GM19468 (cell line): ENCODE results near the gene SHTN1.

Experiments
- ATAC-seq: cut with Tn5 transposase; IDR thresholded peaks from one replicate; pipeline ENCODE4 v1.9.1; 2021; ENCODE audit warnings: mild to moderate bottlenecking, moderate library complexity, moderate number of reproducible peaks; ENCODE audit not compliant: unreplicated experiment; ENCODE audit errors: extremely low read depth

The SHTN1 gene

DNA sequence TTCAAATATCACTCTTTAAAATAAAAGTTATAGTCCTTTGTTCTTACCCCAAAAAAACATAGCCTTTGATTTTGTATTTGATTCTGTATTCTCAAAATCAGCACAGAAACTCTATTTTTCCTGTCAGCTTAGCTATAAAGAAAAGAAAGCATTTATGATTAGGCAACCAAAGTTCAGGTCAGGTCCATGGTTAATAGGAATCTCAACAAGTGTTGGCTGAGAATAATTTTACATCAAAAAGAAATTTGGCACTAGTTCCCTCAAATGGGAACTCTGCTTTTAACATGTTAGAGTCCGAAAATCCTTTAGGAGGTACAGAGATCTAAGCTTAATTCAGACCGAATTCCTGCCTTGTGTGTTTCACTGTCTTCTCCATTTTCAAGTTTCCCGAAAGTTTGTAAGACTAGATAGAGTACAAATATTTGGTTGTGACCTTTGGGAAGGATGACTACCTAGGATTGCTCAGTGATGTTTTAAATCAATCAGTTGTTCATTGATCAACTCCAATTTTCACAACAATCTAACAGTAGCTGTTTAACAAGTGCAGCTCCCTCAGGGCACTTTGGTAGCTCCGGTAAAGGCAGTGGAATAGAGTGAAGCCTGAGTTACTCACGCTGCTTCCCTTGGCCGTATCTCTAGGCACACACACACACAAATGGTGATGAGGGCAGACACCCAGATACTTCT lies 164.5 kb downstream of the SHTN1 start:
- ATAC-seq = no peak

DNA sequence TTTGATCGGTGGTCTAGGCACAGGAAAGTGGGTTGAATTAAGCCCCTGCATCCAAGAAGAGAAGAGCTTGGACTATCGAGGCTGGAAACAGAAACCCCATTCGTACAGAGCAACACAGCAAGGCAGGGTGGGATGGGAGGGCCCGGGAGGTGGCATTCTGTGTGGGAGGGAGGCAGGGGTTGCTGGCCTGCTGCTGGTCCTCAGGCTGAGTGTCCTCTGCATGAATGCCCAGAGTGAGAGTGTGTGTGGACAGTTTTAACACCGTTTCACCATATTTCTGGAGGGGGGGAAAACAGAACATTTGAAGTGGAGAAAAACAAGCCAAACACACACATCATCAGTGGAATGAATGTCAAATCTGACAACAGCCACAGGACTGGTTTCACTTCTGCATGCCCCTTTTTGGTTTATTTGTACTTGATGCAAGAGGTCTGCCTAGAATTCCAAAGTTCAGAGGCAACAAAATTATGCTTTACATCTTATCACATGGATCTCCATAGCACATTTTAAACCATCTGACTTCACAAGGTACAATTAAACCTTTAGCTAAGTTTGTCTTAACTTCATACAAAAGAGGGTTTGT lies 166.8 kb downstream of the SHTN1 start:
- ATAC-seq = no peak

DNA sequence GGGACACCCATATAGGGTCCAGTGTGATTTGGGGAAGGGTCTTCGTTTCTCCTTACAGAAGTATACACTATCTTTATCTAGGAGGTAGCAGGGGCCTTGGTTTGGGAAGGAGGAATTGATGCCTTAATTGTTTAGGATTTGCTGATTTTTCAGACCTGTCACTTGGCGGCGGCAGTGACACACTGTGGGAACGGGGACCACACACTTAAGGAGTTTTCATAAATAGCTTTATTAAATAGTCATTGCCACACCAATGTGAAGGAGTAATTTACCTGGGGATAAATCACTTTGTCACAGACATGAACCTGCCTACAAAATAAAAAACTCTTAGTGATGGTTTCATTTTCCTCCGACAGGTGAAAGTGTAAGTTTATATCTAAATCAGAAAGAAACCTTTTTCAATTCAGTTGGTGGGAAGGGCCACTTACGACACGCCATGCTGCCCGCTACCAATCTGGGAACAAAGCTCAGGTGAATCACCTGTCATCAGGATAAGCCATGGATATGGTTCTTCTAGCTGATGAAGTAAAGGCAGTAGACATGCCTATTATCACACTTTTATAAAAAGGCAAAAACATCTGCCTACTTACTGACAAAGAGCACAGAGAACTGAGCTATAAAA lies 168.0 kb downstream of the SHTN1 start:
- no peak for ATAC-seq

DNA sequence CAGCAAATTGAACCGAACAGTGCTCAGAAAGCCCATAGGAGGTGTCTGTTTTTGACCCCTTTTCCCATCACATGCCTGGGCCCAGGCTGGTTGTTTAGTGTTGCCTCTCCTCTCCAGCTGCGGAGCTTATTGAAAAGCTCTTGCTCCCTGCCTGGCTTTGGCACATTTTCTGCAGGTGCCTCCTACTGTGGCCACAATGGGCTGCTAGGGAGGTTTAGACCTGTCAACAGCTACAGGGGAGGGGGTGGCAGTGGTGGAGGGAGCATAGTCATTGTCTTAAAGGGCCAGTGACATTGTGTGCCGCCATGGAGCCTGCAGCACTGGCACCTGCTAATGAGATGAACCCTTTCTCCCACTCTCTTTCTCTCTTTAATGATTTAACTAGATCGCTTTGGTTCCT lies 168.9 kb downstream of the SHTN1 start:
- no peak for ATAC-seq

DNA sequence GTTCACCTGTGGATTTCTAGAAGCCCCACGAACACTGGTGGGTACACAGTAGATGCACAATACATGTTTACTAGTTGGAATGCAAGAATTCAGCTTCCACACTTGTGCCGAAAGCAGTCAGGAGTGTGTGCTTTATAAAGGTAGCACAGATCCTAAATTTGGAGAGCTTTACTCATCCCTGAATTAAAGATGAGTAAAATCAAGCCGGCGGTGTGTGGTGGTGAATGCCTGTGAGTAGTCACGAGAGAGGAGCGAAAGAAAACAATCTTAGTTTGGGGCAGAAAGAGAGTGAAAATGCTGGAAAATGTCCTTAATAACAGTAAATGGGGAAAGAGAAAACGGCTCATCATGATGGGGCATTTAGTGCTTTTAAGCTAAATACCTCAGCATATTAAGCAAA lies 169.3 kb downstream of the SHTN1 start:
- no peak for ATAC-seq

DNA sequence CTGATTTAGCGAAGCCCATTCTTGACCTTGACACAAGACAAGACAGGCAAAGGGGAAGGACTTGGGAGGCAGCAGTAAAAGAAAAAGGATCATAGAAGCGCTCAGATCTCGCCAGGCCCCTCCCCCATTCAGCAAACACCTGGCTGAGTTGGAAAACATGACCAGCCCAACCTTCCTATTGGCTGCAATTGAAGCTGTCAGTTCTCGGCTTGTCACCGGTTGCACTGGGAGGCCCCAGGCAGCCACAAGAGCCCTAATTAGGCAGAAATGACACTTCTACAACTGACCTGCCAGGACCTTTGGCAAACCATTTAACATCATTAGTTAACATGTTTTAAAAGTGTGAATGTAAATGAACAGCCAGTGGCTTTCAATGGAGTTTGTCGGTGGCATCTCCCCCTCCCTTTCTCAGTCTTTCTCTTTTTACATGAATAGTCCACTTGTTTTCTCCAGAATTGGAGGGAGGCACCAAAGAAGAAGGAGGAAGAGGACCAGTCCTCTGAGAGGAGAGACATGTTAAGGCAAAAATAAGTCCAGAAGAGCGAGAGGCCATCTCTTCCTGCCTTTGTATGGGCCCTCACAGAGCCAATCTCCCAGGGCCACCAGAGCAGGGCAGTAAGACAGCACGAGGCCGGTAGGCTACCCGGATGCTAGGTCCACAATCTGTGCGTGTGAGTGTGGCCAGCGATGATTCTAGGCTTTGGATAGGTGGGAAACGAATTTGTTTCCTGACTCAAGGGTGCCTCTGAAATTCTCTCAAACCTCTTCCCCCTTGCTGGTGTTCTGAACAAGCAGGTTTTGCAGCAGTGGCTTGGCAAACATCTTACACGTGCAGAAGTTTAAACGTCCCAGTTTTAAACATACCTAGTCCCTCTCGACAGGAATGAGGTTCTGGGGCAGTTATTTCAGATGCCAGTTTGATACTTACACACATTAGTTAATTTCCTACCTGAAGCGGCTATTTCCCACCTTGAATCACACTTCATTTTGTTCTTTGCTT lies 170.7 kb downstream of the SHTN1 start:
- no peak for ATAC-seq

DNA sequence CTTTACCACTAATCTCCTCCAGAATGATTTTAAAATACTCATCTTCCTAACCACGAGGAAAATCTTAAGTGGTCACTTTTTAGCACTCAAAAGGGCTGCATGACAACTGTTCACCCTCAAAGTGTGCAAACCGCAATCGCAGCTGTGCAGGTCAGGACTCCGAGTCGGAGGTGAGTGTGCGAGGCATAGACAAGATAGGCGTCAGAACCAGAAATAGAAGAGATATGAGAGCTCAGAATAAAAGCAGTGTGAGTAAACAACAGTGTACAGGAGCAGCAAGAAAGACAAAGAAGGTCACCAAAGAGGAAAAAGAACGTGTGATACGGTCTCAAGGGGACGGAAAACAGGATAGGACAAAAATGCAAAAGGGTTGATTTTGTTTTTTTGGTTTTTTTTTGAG lies 173.2 kb downstream of the SHTN1 start:
- ATAC-seq = no peak
